Activated CD4-positive, CD25-positive, alpha-beta regulatory T cell treated with anti-CD3 and anti-CD28 coated beads, Interleukin-2, amount 50 U/mL, for 16 hours (primary cell): Measurements from ENCODE around the gene KRTAP10-4.

Experiments used
- DNase-seq: peaks from one replicate; pipeline ENCODE4 v3.0.0-alpha.2; 2020; ENCODE audit warnings: low read depth, low spot score

KRTAP10-4 gene

DNA sequence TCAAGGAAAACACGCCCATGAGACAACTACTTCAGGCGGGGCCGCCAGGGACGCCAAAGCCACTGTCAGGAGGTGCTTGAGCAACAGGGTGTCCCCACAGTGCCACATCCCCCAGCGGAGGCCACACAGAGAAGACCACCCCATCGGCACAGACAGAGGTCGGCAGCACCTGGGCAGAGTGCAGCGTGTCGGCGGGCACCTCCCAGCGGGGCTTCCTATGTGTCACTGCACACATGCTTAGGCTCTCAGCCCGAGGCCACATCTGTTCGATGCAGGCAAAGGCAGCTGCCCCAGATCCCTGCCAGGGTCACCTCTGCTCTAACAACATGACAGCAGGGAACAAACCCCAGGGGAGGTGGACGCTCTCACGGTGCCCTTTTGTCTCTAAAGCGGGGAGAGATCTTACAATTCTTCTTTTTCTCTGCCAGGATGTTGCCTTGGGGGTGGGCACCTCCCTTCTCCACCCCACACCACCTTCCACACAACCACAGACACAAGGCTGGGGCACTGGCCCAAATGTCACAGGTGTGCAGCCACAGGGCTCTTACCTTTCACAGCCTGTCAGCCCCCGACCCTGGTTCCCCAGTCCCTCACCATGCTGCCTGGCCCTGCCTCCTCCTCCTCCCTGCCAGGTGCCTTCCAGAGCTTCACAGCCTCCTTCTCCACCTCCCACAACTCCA is 42.5 kb downstream of the KRTAP10-4 start:
- no peak for DNase-seq

DNA sequence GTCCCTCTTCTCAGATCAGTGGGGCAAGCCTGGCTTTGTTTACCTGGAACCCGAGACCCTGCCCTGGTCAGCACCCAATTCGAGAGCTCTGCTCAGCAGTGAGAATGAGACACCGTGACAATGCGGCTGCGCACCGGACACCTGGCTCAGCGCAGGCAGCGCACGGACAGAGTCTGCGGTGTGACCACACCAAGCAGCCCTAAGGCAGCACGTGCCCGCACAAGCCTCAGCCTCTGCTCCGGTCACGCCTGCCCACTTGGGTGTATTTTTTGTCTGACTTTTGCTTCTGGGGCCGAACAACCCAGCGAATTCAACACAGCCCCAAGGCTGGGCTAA is 43.0 kb downstream of the KRTAP10-4 start:
- DNase-seq = no peak

DNA sequence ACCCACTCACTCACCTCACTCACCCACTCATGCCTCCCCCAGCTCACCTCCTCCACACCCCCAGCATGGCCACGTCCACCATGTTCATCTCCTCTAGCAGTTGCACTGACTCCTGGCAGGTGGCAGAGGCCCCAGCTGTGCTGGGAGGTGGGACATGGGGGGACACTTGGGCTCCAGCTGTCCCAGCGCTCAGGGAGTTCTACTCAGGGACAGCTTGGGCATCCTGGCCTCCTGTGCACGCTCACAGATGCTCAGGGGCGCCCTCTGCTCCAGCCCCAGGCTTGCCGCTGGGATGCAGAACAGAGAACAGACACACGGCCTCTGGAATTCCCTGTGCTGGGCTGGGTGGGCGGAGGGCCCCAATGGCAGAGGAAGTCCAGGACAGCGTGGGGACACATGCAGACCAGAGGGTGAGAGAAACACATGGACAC is 43.6 kb downstream of the KRTAP10-4 start:
- no peak for DNase-seq

DNA sequence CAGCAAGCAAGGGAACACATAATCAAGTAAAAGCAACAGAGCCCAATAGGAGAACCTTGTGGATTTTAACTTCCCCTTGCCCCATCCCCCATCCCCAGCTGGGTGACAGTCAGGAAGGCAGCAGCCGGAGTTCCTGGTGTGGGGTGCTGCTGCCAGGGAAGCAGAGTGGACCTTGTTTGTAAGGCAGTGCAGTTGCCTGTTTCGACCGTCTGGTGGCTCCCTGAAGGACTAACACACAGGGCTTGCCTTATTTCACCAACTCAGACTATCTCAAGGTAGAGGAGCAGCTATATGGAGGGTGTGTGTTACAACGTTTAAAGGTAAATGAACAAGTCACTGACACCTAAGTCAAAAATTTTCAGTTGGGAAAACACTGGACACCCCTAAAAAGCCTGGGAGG is 45.0 kb downstream of the KRTAP10-4 start:
- DNase-seq = no peak

DNA sequence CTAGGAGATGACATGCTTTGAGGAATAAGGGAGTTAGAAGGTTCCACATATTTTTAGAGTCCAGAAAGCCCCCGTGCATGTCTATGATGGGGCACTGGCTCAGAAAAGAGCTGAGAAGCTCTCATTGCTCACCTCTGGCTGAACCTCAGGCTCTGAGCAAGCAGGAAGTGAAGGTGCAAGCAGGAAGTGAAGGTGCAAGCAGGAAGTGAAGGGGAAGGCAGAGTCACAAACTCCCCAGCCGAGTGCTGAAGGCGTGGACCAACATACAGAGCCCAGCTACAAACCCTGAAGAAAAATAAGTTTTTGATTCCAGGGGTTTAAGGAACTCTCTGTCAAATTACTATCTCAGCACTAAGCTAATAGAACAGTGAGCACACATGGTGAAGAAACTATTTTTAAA is 45.4 kb downstream of the KRTAP10-4 start:
- peak; percentile 50 for DNase-seq

DNA sequence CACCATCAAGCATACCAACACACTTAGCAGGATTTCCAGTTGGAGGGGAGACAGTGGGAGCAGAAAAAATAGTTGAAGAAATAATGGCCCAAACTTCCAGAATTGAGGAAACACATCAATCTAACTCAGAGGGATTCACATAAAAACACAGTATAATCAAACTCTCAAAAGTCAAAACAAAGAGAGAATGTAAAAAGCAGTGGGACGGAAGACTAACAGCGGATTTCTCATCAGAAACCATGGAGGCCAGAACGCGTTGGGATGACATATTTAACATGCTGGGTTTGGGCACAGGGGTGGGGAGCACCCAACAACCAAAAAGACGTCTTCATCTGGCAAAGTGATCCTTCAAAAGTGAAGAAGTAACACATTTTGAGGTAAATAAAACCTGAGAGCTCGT is 46.4 kb downstream of the KRTAP10-4 start:
- no peak for DNase-seq

DNA sequence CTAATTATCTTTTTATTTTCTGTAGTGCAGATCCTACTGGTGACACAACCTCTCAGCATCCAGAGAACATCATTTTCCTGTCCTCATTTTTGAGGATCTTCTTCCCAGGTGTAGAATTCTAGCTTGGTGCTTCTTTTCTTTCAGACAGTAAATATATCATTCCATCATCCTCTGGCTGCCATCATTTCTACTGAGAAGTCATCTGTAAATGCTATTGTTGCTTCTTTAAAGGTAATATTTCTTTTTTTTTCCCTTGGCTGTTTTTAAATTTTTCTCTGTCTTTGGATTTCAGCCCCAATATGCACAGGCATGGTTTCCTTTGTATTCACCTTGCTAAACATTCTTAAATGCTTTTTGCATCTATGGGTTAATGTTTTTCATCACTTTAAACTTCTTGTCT is 50.0 kb downstream of the KRTAP10-4 start:
- no peak for DNase-seq
